Suprapubic skin (tissue), 4 donors: ENCODE measurements around the gene FAM200A. TPM values are rescaled to one million over a fixed set of nuclear protein-coding genes. Genes with fewer than 3 reads are reported as not detected.

Experiments
- DNase-seq, 2 donors: peaks; one replicate each; pipeline ENCODE4 v3.0.0-alpha.2; 2019; ENCODE audit warnings: low spot score in 2 of 2
- H3K27ac ChIP-seq: fragments of 200-600 bp; sonication (generic); one replicate; pipeline ENCODE4 v1.5.1; 2019
- H3K27me3 ChIP-seq: fragments of 200-600 bp; sonication (generic); one replicate; pipeline ENCODE4 v1.5.1; 2019
- H3K36me3 ChIP-seq: fragments of 200-600 bp; sonication (generic); one replicate; pipeline ENCODE4 v1.5.1; 2019
- H3K4me1 ChIP-seq: fragments of 200-600 bp; sonication (generic); one replicate; pipeline ENCODE4 v1.5.1; 2019
- H3K4me3 ChIP-seq: fragments of 200-600 bp; sonication (generic); one replicate; pipeline ENCODE4 v1.5.1; 2019; ENCODE audit warnings: mild to moderate bottlenecking
- H3K9me3 ChIP-seq: fragments of 200-600 bp; sonication (generic); one replicate; pipeline ENCODE4 v1.5.1; 2019
- CTCF ChIP-seq, 2 donors: fragments of 200-600 bp in 1 of 2; fragments of 450-650 bp in 1 of 2; sonication (generic) in 1 of 2; IDR thresholded peaks; one replicate each; pipeline ENCODE4 v1.5.1; 2016 to 2019; ENCODE audit warnings: antibody characterized with exemption in 2 of 2, mild to moderate bottlenecking in 1 of 2, moderate library complexity in 1 of 2
- EP300 ChIP-seq: sonication (generic); formaldehyde crosslinking; IDR thresholded peaks from one replicate; pipeline ENCODE4 v1.6.1; 2017; ENCODE audit warnings: antibody characterized with exemption
- POLR2A ChIP-seq, 2 donors: fragments of 450-650 bp; IDR thresholded peaks; one replicate each; pipeline ENCODE4 v1.6.1; 2017; ENCODE audit warnings: antibody characterized with exemption in 2 of 2, mild to moderate bottlenecking in 2 of 2, moderate library complexity in 2 of 2
- POLR2AphosphoS5 ChIP-seq, 3 donors: sonication (generic); formaldehyde crosslinking; IDR thresholded peaks; one replicate each; pipeline ENCODE4 v1.6.1; 2017; ENCODE audit warnings: antibody characterized with exemption in 3 of 3
- WGBS: methylation state at CpG from one replicate; pipeline ENCODE4 v1.1.5; 2018; 5-methylcytosine and 5-hydroxymethylcytosine counted together
- total RNA-seq, 4 donors: library from RNA; depleted of rRNA; stranded (reverse); fragments of >200 nt; gene quantifications; one replicate each; pipeline ENCODE4 v1.1.0, GENCODE V29; 2016

Gene FAM200A
- total RNA-seq, 4 donors from 2014 or later, result 2.7 to 6.9 (median 5.0) TPM

GRCh38 chr7:99562832-99563231 lies 10.9 kb upstream of the FAM200A start:
- DNase-seq, result no peak
- Histone ChIP-seq H3K4me3 (no peak overlapping the region), H3K27me3 (no peaks in the 10 kb centered on the region), H3K36me3 (peaks cover 50% of the 10 kb centered on the region), H3K27ac (peak overlapping the region; percentile 74), H3K4me1 (peaks cover 43% of the 10 kb centered on the region), H3K9me3 (no peaks in the 10 kb centered on the region)
- TF ChIP-seq CTCF (IDR thresholded peaks at IDR 0.05) (no peak), POLR2AphosphoS5 (IDR thresholded peaks at IDR 0.05) (peak in 1 of 3 donors; percentile 22)
- WGBS, result 14% methylated on average over 2 of the region's 2 CpGs

- no peak overlapping the region for H3K4me3 ChIP-seq
- peak overlapping the region; percentile 74 for H3K27ac ChIP-seq
- 73% methylated on average over 9 of the region's 9 CpGs for WGBS
- H3K9me3 ChIP-seq, result no peaks in the 10 kb centered on the region
- peaks cover 50% of the 10 kb centered on the region for H3K36me3 ChIP-seq
- no peaks in the 10 kb centered on the region for H3K27me3 ChIP-seq
- H3K4me1 ChIP-seq, result peaks cover 48% of the 10 kb centered on the region
- no peak for DNase-seq
- no peak for TF ChIP-seq EP300
- TF ChIP-seq POLR2A (IDR thresholded peaks at IDR 0.05), result no peak
- no peak for TF ChIP-seq POLR2AphosphoS5 (IDR thresholded peaks at IDR 0.05)
- no peak for TF ChIP-seq CTCF (IDR thresholded peaks at IDR 0.05)
Observed at GRCh38 chr7:99562114-99562784, 10.3 kb upstream of the FAM200A start.

GRCh38 chr7:99561737-99562051 lies 9.8 kb upstream of the FAM200A start:
- no peak for TF ChIP-seq EP300
- no peak for TF ChIP-seq CTCF (IDR thresholded peaks at IDR 0.05)
- TF ChIP-seq POLR2AphosphoS5 (IDR thresholded peaks at IDR 0.05), result no peak
- TF ChIP-seq POLR2A (IDR thresholded peaks at IDR 0.05), result no peak
- Histone ChIP-seq H3K27ac (peak overlapping the region; percentile 66), H3K4me3 (no peak overlapping the region), H3K36me3 (peaks cover 48% of the 10 kb centered on the region), H3K27me3 (no peaks in the 10 kb centered on the region), H3K4me1 (peaks cover 52% of the 10 kb centered on the region), H3K9me3 (no peaks in the 10 kb centered on the region)
- no peak for DNase-seq
- WGBS, result 70% methylated on average over 2 of the region's 2 CpGs

GRCh38 chr7:99560834-99561736 lies 9.2 kb upstream of the FAM200A start:
- H3K36me3 ChIP-seq, result peaks cover 43% of the 10 kb centered on the region
- TF ChIP-seq POLR2AphosphoS5 (IDR thresholded peaks at IDR 0.05) (no peak), POLR2A (IDR thresholded peaks at IDR 0.05) (no peak), CTCF (IDR thresholded peaks at IDR 0.05) (no peak), EP300 (no peak)
- H3K27ac ChIP-seq, result peak overlapping the region; percentile 66
- no peak for DNase-seq
- no peaks in the 10 kb centered on the region for H3K9me3 ChIP-seq
- peaks cover 52% of the 10 kb centered on the region for H3K4me1 ChIP-seq
- WGBS, result 74% methylated on average over 7 of the region's 7 CpGs
- no peak overlapping the region for H3K4me3 ChIP-seq
- no peaks in the 10 kb centered on the region for H3K27me3 ChIP-seq

- no peak for TF ChIP-seq EP300
- no peak for TF ChIP-seq CTCF (IDR thresholded peaks at IDR 0.05)
- TF ChIP-seq POLR2AphosphoS5 (IDR thresholded peaks at IDR 0.05), result no peak
- no peak for TF ChIP-seq POLR2A (IDR thresholded peaks at IDR 0.05)
- H3K27me3 ChIP-seq, result no peaks in the 10 kb centered on the region
- peak overlapping the region; percentile 85 for H3K4me3 ChIP-seq
- no peak for DNase-seq
- peaks cover 52% of the 10 kb centered on the region for H3K4me1 ChIP-seq
- H3K36me3 ChIP-seq, result peaks cover 36% of the 10 kb centered on the region
- H3K27ac ChIP-seq, result peak overlapping the region; percentile 98
- H3K9me3 ChIP-seq, result no peaks in the 10 kb centered on the region
- 39% methylated on average over 16 of the region's 31 CpGs for WGBS
Observed at GRCh38 chr7:99559175-99559915, 7.4 kb upstream of the FAM200A start.
